Measurements from ENCODE around the gene SLC25A26.

The SLC25A26 gene

GRCh38 chr3:66380200-66380932 is 159.6 kb downstream of the SLC25A26 start:
- H3K4me3 ChIP-seq (replicated peaks in 1 of 2; ENCODE audit: low read depth in 2 of 2, low read length in 2 of 2): no peak overlapping the region
- DNase-seq (ENCODE audit: low read depth in 2 of 2): no peak
- no peak for TF ChIP-seq CTCF (IDR thresholded peaks at IDR 0.05; ENCODE audit: low read depth, low read length)

DNA sequence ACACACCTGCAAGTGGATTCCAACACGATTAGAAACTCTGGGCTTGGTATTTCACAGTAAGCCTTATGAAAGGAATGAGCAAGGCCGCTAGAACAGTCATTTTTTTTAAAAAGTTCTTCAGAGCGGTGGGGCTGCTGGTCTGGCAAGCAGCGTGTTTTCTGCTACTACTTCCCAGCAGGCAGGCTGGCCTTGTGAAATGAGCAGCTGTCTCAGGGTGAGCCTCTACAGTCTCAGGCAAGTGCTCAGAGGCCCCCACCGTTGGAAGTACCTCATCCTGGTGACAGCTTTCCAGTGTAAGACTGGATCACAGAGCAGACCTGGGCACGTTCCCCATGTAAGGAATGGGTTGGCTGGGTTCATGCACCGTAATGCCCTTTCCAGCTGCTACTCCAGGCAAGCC is 160.8 kb downstream of the SLC25A26 start:
- TF ChIP-seq CTCF (IDR thresholded peaks at IDR 0.05; ENCODE audit: low read depth, low read length): no peak
- no peak for DNase-seq (ENCODE audit: low read depth in 2 of 2)
- no peak overlapping the region for H3K4me3 ChIP-seq (replicated peaks in 1 of 2; ENCODE audit: low read depth in 2 of 2, low read length in 2 of 2)

- no peak overlapping the region for H3K4me3 ChIP-seq (replicated peaks in 1 of 2; ENCODE audit: low read depth in 2 of 2, low read length in 2 of 2)
- no peak for DNase-seq (ENCODE audit: low read depth in 2 of 2)
- no peak for TF ChIP-seq CTCF (IDR thresholded peaks at IDR 0.05; ENCODE audit: low read depth, low read length)
These were observed 161.3 kb downstream of the SLC25A26 start for GRCh38 chr3:66382142-66382541.

- no peak for DNase-seq (ENCODE audit: low read depth in 2 of 2)
- H3K4me3 ChIP-seq (replicated peaks in 1 of 2; ENCODE audit: low read depth in 2 of 2, low read length in 2 of 2): no peak overlapping the region
- no peak for TF ChIP-seq CTCF (IDR thresholded peaks at IDR 0.05; ENCODE audit: low read depth, low read length)
These were observed 162.2 kb downstream of the SLC25A26 start for GRCh38 chr3:66383023-66383422.

- DNase-seq (ENCODE audit: low read depth in 2 of 2): no peak
- no peak for TF ChIP-seq CTCF (IDR thresholded peaks at IDR 0.05; ENCODE audit: low read depth, low read length)
- no peak overlapping the region for H3K4me3 ChIP-seq (replicated peaks in 1 of 2; ENCODE audit: low read depth in 2 of 2, low read length in 2 of 2)
These were observed 163.4 kb downstream of the SLC25A26 start for GRCh38 chr3:66383998-66384745.

DNA sequence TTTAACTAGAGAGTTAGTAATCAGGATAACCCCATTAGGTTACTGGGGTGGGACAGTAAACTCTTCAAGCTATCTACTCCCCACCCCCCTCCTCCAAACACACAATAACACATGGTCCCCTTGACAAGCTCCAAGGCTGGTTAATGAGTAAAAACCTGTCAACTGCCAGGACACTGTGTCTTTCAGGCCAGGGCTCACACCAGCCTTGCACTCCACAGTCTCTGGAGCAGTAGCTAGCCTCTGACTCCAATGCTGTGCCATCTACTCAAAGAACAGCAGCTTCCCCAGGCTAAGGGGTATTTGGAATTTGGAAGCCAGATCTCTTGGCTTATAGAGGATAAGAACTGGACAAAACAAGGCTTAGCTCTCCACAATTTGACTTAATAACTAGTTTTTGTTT is 164.3 kb downstream of the SLC25A26 start:
- DNase-seq (ENCODE audit: low read depth in 2 of 2): no peak
- no peak overlapping the region for H3K4me3 ChIP-seq (replicated peaks in 1 of 2; ENCODE audit: low read depth in 2 of 2, low read length in 2 of 2)
- TF ChIP-seq CTCF (IDR thresholded peaks at IDR 0.05; ENCODE audit: low read depth, low read length): no peak
